HepG2 (cell line): ENCODE measurements around the gene UMOD. TPM values are rescaled to one million over a fixed set of nuclear protein-coding genes. Genes with fewer than 3 reads are reported as not detected.

ENCODE experiments used
- ATAC-seq: fragments of 200-7000 bp; cut with Tn5 transposase; 3 replicates; pipeline ENCODE4 v1.9.1; 2020; ENCODE audit warnings: mild to moderate bottlenecking, moderate library complexity
- BruUV-seq: library from RNA; stranded (reverse); fragments of 400-500 nt; replicated peaks from 2 replicates; lab custom pipeline; 2021; lab: Mats Ljungman, UMichigan
- CTCF ChIA-PET: fragments of 300-600 bp; formaldehyde crosslinking; extraction: SDS; loops from one replicate; lab custom pipeline; 2021; ENCODE audit warnings: low total read pairs, inconsistent platforms, low intra/inter-chr PET ratio; lab: Yijun Ruan, JAX
- POLR2A ChIA-PET: fragments of 350-600 bp; sonication (Branson Sonifier 250); formaldehyde crosslinking; loops from one replicate; lab custom pipeline; 2020; ENCODE audit warnings: antibody characterized with exemption, inconsistent platforms; lab: Yijun Ruan, JAX
- DNase-seq: peaks from one replicate; pipeline ENCODE4 v3.0.0-alpha.2; 2015; ENCODE audit warnings: low spot score
- FAIRE-seq: peaks from 3 replicates; lab custom pipeline; 2011; peaks lifted over from hg19 to GRCh38; lab: Jason Lieb, UNC
- H2AFZ ChIP-seq: one replicate; pipeline ENCODE4 v1.6.1; 2011; ENCODE audit warnings: low read length, inconsistent platforms
- H3K27ac ChIP-seq: fragments of 300-600 bp; 3 replicates; pipeline ENCODE4 v1.8.0; 2011; ENCODE audit warnings: mixed run types, mild to moderate bottlenecking, mixed read lengths, low read length, inconsistent platforms; ENCODE audit not compliant: insufficient read depth; ENCODE audit errors: extremely low read length
- H3K27me3 ChIP-seq, 2 experiments: fragments of 200-600 bp in 1 of 2; 2 replicates in 1 of 2; 3 replicates in 1 of 2; pipeline versions ENCODE4 v1.6.0 to v1.8.0; 2011; ENCODE audit warnings: low read length in 2 of 2, mild to moderate bottlenecking in 2 of 2, moderate library complexity in 2 of 2, inconsistent platforms in 1 of 2; ENCODE audit not compliant: insufficient read depth in 2 of 2, control insufficient read depth in 1 of 2
- H3K36me3 ChIP-seq, 2 experiments: fragments of 200-600 bp in 1 of 2; replicated peaks in 1 of 2; 2 replicates in 1 of 2; 3 replicates in 1 of 2; pipeline versions ENCODE4 v1.5.1 to v1.8.0; 2011; ENCODE audit warnings: low read length in 2 of 2, inconsistent platforms in 1 of 2; ENCODE audit not compliant: insufficient read depth in 2 of 2, control insufficient read depth in 1 of 2
- H3K4me1 ChIP-seq: 2 replicates; pipeline ENCODE4 v1.5.1; 2012; ENCODE audit warnings: low read length, inconsistent platforms; ENCODE audit not compliant: insufficient read depth
- H3K4me2 ChIP-seq: 2 replicates; pipeline ENCODE4 v1.6.0; 2011; ENCODE audit warnings: low read depth, low read length, inconsistent platforms
- H3K4me3 ChIP-seq, 3 experiments: fragments of 200-600 bp in 1 of 3; sonication (generic), shearing (Covaris generic) in 1 of 3; replicated peaks in 1 of 3; 2 replicates each; pipeline ENCODE4 v1.5.1; 2011 to 2016; ENCODE audit warnings: low read length in 3 of 3, inconsistent platforms in 2 of 3, low read depth in 2 of 3, mild to moderate bottlenecking in 2 of 3, control low read depth in 1 of 3, mixed read lengths in 1 of 3; ENCODE audit not compliant: insufficient read depth in 1 of 3
- H3K79me2 ChIP-seq: one replicate; pipeline ENCODE4 v1.6.1; 2011; ENCODE audit warnings: low read length, inconsistent platforms; ENCODE audit not compliant: insufficient read depth
- H3K9ac ChIP-seq: 2 replicates; pipeline ENCODE4 v1.6.0; 2011; ENCODE audit warnings: mild to moderate bottlenecking, low read depth, low read length, inconsistent platforms; ENCODE audit not compliant: insufficient read depth
- H3K9me3 ChIP-seq: 2 replicates; pipeline ENCODE4 v1.5.1; 2012; ENCODE audit warnings: mild to moderate bottlenecking, low read length
- H4K20me1 ChIP-seq: 2 replicates; pipeline ENCODE4 v1.6.0; 2011; ENCODE audit warnings: inconsistent platforms, mild to moderate bottlenecking, low read length, moderate library complexity; ENCODE audit not compliant: insufficient read depth
- E2F1 ChIP-seq: sonication (generic); formaldehyde crosslinking; IDR thresholded peaks from 2 replicates; pipeline ENCODE4 v1.5.0; 2020; ENCODE audit warnings: missing genetic modification reagents
- KDM5B ChIP-seq: sonication (generic); formaldehyde crosslinking; IDR thresholded peaks from 2 replicates; pipeline ENCODE4 v1.4.0; 2020; ENCODE audit warnings: missing genetic modification reagents, mild to moderate bottlenecking, borderline replicate concordance
- MAFK ChIP-seq, 2 experiments: IDR thresholded peaks in 1 of 2; conservative IDR thresholded peaks in 1 of 2; 2 replicates each; pipeline ENCODE4 v1.6.1; 2011; ENCODE audit warnings: improper control_type of control experiment in 2 of 2, low read length in 2 of 2
- RBAK ChIP-seq: sonication (generic); formaldehyde crosslinking; IDR thresholded peaks from 2 replicates; pipeline ENCODE4 v1.5.1; 2020; ENCODE audit warnings: mild to moderate bottlenecking, missing genetic modification reagents
- REL ChIP-seq: sonication (generic); formaldehyde crosslinking; conservative IDR thresholded peaks from 2 replicates; pipeline ENCODE4 v1.8.0; 2022; ENCODE audit warnings: mild to moderate bottlenecking, missing genetic modification reagents, moderate library complexity
- TOPORS ChIP-seq: sonication (generic); formaldehyde crosslinking; IDR thresholded peaks from 2 replicates; pipeline ENCODE4 v1.8.0; 2023; ENCODE audit warnings: mild to moderate bottlenecking, missing genetic modification reagents
- ZMYM2 ChIP-seq: sonication (generic); formaldehyde crosslinking; IDR thresholded peaks from 2 replicates; pipeline ENCODE4 v1.8.0; 2022; ENCODE audit warnings: mild to moderate bottlenecking, missing genetic modification reagents
- ZNF10 ChIP-seq: sonication (generic); formaldehyde crosslinking; IDR thresholded peaks from 2 replicates; pipeline ENCODE4 v1.4.0; 2020; ENCODE audit warnings: mild to moderate bottlenecking, low read depth, missing genetic modification reagents, borderline replicate concordance
- ZNF12 ChIP-seq: sonication (generic); formaldehyde crosslinking; IDR thresholded peaks from 2 replicates; pipeline ENCODE4 v1.5.0; 2020; ENCODE audit warnings: missing genetic modification reagents
- ZNF496 ChIP-seq: sonication (generic); formaldehyde crosslinking; IDR thresholded peaks from 2 replicates; pipeline ENCODE4 v1.8.1; 2023; ENCODE audit warnings: mild to moderate bottlenecking, moderate library complexity, missing genetic modification reagents; ENCODE audit not compliant: insufficient replicate concordance
- ZNF550 ChIP-seq: sonication (generic); formaldehyde crosslinking; IDR thresholded peaks from 2 replicates; pipeline ENCODE4 v1.4.0; 2020; ENCODE audit warnings: mild to moderate bottlenecking, missing genetic modification reagents, borderline replicate concordance
- ZNF7 ChIP-seq: IDR thresholded peaks from 2 replicates; pipeline ENCODE4 v1.6.1; 2016; ENCODE audit warnings: missing biosample characterization, missing genetic modification reagents
- ZSCAN21 ChIP-seq: sonication (generic); formaldehyde crosslinking; IDR thresholded peaks from 2 replicates; pipeline ENCODE4 v1.8.0; 2022; ENCODE audit warnings: mild to moderate bottlenecking, missing genetic modification reagents, moderate library complexity, borderline replicate concordance
- WGBS: methylation state at CpG from one replicate; pipeline ENCODE4 v1.1.6; 2017; ENCODE audit warnings: low lambda C conversion rate; 5-methylcytosine and 5-hydroxymethylcytosine counted together
- in situ Hi-C: cut with HindIII; loops from 2 replicates; pipeline ENCODE4 v1.10.0; 2017; ENCODE audit warnings: low pct_unique_long_range_greater_than_20kb; ENCODE audit not compliant: extremely low pct_ligation_motif_present
- intact Hi-C: fragments of 100-400 bp; cut with micrococcal nuclease; formaldehyde crosslinking; loops from one replicate; pipeline ENCODE4 v1.10.0; 2022; ENCODE audit not compliant: unreplicated experiment
- polyA plus RNA-seq, 8 experiments: library from polyadenylated mRNA; depleted of rRNA in 3 of 8; stranded (reverse) in 7 of 8; unstranded in 1 of 8; fragments of >200 nt; fragmentation: Illumina TruSeq in 4 of 8; extraction: Trizol in 4 of 8; gene quantifications; 2 replicates each; pipeline versions ENCODE4 v1.2.1 to v1.2.3, GENCODE V29; 2011 to 2016; ENCODE audit warnings: low read depth in 4 of 8, missing spikeins in 1 of 8, mixed read lengths in 1 of 8; ENCODE audit not compliant: insufficient read depth in 1 of 8
- total RNA-seq, 5 experiments: library from RNA; depleted of rRNA; stranded (reverse); fragments of >200 nt; fragmentation: Illumina TruSeq; extraction: Trizol; gene quantifications; 2 replicates each; pipeline ENCODE4 v1.2.3, GENCODE V29; 2016; ENCODE audit warnings: low read depth in 1 of 5
- TF ChIP-seq, protein P1 (sequence below): sonication (generic); formaldehyde crosslinking; IDR thresholded peaks from 2 replicates; pipeline ENCODE4 v1.5.1; 2020; ENCODE audit warnings: mild to moderate bottlenecking, missing genetic modification reagents, borderline replicate concordance

UMOD gene
- total and polyA plus RNA-seq, 2 of the 13 experiments (the other 11 are each of a cell fraction or from before 2014, with no cell fraction given) = not detected

DNA sequence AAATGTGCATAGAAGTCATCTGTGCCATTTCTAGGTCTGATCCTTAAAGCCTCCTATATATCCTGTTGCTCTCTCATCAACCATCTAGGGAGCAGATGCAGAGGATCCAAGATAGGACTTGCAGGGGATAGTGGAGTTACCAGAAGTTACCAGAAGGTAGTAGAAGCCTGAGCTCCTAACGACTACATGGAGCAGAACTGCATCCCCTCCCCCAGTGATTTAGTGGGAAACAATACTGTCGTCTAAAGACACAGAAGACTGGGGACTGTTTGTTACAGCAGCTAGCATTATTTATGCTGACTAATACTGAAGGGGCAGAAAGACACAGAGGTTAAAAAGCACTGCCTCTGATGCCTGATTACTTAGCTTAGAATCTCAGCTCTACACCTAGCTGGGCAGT is 41.0 kb downstream of the UMOD start:
- ChIA-PET POLR2A (no interaction called here), CTCF (no interaction called here)

More for the DNA sequence above, 41.0 kb downstream of the UMOD start:
- TF ChIP-seq REL = no peak
- TF ChIP-seq ZSCAN21 (CRISPR knock-in tag) = no peak
- TF ChIP-seq MAFK (conservative IDR thresholded peaks at IDR 0.05 in 1 of 2, IDR thresholded peaks at IDR 0.05 in 1 of 2; ENCODE audit: low read length in 2 of 2) = peak; percentile 3 to 43; a peak in 2 of 4 replicates
- TF ChIP-seq ZNF10 = no peak
- TF ChIP-seq TOPORS (CRISPR knock-in tag) = no peak
- TF ChIP-seq ZNF7 (CRISPR knock-in tag) = no peak
- peak; percentile 98 for TF ChIP-seq ZNF12 (CRISPR knock-in tag)
- peak; percentile 69; the same call in 1 of the 2 replicates for TF ChIP-seq RBAK (CRISPR knock-in tag)
- TF ChIP-seq E2F1 (CRISPR knock-in tag) = no peak
- TF ChIP-seq KDM5B (CRISPR knock-in tag) = no peak
- TF ChIP-seq ZNF496 = no peak
- no peak for TF ChIP-seq ZNF550 (CRISPR knock-in tag)
- TF ChIP-seq ZMYM2 = no peak
- TF ChIP-seq, protein P1, sequence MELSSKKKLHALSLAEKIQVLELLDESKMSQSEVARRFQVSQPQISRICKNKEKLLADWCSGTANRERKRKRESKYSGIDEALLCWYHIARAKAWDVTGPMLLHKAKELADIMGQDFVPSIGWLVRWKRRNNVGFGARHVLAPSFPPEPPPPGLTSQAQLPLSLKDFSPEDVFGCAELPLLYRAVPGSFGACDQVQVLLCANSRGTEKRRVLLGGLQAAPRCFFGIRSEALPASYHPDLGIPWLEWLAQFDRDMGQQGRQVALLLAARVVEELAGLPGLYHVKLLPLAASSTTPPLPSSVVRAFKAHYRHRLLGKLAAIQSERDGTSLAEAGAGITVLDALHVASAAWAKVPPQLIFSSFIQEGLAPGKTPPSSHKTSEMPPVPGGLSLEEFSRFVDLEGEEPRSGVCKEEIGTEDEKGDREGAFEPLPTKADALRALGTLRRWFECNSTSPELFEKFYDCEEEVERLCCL (CRISPR knock-in tag) = no peak
- ATAC-seq (no peak), DNase-seq (no peak), FAIRE-seq (peak; percentile 4)
- Histone ChIP-seq H3K36me3 (no peaks in the 10 kb centered on the region), H3K9ac (no peak overlapping the region), H4K20me1 (no peaks in the 10 kb centered on the region), H3K27ac (no peak overlapping the region), H3K4me1 (no peaks in the 10 kb centered on the region), H3K9me3 (no peaks in the 10 kb centered on the region), H3K4me3 (no peak overlapping the region), H2AFZ (no peak overlapping the region), H3K4me2 (no peak overlapping the region), H3K79me2 (no peaks in the 10 kb centered on the region), H3K27me3 (peaks cover 0 to 5% of the 10 kb centered on the region in 2 experiments; a peak in 1 of 5 replicates)
- 3% methylated on average over 2 of the region's 2 CpGs for WGBS
- intact Hi-C loops (no loop called here), in situ Hi-C loops (loop anchor here (25.0 kb wide), 1 partner anchor 724 kb away; no protein-coding TSS in a partner anchor)
- no TSS peak for BruUV-seq
